RPMI8226 (cell line): Measurements from ENCODE around the gene TOMM20.
A peak's percentile ranks its signal among the peaks of the same experiment; 100 is the strongest.
"Not testable (repeated sequence)": the region's sequence is repeated elsewhere in the genome, so short reads cannot be mapped to it uniquely, and the experiment has no call there.

Experiments
- DNase-seq: peaks from one replicate; pipeline ENCODE4 v3.0.0-alpha.2; 2015

Gene TOMM20

GRCh38 chr1:235077571-235078479, 50.8 kb downstream of the TOMM20 start:
- DNase-seq = no peak

DNA sequence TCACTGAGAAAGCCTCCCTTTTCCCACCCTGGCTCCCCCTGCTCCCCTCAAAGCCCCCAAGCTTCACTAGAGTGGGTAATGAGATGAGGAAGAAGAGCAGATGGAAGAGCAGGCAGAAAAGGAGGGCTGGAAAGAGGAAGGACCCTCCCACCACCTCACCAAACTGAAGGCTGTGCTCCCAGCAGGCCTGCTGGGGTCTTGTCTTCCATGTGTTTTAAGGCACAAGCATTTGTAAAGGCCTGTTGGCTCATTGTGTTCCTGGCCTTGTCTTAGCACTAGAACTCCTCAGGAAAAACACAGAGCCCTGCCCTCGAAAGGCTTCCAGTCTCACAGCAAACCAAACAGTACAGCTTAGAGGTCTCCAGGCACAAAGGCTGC, 51.5 kb downstream of the TOMM20 start:
- no peak for DNase-seq

- no peak for DNase-seq
Observed at GRCh38 chr1:235076504-235077162, 52.0 kb downstream of the TOMM20 start.

GRCh38 chr1:235075777-235076308, 52.8 kb downstream of the TOMM20 start:
- DNase-seq = no peak

DNA sequence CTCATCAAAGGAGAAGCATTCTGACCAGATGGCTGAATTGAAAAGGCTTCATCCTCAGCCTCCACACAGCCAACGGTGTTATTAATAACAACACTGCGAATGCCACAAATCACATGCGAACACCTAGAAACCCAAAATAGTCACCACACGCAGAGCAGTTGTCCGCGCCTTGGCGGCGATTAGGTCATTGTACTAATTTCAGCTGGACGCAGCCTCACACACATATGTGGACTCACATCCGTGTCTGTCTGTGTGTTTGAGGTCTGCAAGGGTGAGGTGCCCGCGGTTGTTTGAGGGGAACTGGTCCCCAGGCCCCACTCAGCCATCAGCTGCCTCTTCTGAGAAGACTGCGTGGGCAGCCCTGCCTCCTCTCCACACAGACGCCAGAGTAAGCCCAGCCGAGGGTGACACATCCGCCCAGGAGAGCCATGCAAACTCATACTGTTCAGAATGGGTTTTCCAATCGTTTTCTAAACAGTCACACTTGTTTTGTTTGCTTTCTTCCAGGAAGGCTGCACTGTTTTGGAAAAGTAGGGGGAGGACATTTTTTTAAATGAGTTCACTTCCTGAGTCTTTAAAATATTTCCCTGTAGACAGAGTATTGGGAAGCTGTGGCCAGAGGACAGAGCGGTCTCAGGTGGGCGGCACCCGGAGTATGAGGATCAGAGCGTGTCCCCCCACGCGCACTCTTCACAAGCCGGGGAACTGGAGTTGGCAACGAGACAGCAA, 53.4 kb downstream of the TOMM20 start:
- DNase-seq = peak; percentile 85

DNA sequence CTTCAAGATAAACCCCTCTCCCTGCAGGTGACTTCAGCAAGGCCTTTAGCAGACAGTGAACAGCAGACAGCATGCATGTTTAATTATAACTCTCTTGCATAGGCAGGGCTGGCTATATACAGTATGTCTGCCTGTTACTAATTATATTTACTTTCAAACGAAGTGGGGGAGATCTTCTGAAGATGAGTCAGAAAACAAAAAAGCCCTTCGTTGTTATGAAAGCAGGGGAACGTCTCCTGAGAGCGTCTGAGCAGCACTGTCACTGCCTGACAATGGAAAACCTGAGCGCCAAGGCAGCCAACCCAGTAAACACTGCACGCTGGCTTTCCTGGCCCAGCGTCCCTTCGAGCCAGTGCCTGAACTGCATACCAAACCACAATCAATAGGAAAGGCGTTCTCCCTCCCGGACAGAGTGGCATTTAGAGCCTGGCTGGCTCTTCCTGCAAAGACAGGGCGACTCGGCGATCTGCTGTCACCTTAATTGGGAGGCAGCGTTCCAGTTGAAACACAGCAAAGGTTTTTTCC, 54.1 kb downstream of the TOMM20 start:
- peak; percentile 68 for DNase-seq

DNA sequence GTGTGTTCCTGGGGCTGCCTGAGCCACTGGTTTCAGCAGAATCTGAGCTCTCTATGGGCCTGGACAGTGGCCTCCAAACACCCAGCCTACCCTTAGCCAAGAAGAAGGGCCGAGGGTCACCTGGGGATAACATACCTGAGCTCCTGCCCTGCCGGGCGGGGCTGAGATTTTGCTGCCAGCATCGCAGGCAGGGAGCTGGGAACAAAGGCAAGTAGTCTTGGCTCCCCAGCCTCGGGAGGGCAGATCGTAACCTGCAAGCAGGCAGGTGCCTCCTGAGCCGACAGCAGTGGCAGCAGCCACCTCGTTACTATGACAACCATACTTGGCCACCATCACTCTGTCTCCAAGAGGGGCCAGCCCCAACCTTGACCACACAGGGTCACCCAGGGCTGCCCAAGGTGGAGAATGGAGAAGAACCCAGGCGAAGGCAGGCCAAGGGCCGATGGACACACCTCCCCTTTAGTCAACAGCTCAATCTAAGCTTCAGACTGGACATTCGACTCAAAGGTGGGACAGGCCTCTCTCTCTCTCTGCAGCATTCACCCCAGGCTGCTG, 54.6 kb downstream of the TOMM20 start:
- peak; percentile 52 for DNase-seq

DNA sequence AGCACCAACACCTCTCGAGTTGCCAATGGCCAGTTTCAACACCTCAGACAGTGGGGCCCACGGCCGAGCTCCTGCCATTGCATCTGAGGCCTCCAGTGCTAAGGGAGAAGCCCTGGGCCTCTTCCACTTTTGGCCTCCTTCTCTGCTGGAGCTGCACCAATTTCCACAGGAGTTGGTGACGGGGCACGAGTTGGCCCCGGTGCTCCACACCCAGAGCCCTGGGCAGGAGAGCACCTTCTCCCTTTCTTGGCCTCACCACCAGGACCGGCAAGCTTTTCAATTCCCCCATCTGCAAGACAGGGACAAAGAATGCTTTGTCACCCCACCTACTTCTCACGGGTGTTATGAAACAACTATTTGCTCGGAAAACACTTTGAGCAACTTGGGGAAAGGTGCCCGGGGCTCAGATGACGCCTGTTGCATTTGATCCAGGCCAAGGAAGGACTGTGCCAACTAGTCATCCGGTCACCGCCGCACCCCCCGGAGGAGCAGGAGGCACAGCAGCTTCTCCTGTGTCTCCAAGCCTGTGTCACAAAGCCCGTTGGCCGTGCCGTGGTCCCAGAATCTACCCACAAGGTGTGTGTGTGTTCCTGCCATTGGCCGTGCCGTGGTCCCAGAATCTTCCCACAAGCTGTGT, 55.2 kb downstream of the TOMM20 start:
- DNase-seq = no peak

DNA sequence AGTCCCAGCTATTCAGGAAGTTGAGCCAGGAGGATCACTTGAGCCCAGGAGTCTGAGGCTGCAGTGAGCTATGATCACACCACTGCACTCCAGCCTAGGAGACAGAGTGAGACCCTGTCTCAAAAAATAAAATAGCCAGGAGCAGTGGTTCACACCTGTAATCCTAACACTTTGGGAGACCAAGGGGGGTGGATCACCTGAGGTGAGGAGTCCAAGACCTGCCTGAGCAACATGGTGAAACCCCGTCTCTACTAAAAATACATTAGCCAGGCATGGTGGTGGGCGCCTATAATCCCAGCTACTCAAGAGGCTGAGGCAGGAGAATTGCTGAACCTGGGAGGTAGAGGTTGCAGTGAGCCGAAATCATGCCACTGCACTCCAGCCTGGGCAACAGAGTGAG, 56.1 kb downstream of the TOMM20 start:
- DNase-seq = not testable (repeated sequence)

DNA sequence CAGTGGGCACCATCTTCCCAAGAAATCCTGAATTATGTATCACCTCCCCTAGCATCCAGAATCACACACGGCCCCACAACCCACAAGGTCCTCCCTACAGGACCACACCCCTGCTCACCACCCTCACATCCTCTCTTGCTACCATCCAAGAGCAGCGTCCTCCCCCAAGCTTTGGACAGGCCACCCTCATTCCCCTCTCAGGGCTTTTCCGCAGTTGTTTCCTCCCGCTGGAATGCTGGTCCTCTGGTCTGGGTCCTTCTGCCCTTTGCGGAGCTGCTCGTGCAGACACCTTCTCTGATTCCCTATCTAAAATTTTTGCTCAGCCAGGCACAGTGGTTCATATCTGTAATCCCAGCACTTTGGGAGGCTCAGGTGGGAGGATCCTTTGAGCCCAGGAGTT, 56.5 kb downstream of the TOMM20 start:
- no peak for DNase-seq

- no peak for DNase-seq
Observed at GRCh38 chr1:235070819-235071218, 57.8 kb downstream of the TOMM20 start.

GRCh38 chr1:235069577-235070563, 58.8 kb downstream of the TOMM20 start:
- peak; percentile 83 for DNase-seq

DNA sequence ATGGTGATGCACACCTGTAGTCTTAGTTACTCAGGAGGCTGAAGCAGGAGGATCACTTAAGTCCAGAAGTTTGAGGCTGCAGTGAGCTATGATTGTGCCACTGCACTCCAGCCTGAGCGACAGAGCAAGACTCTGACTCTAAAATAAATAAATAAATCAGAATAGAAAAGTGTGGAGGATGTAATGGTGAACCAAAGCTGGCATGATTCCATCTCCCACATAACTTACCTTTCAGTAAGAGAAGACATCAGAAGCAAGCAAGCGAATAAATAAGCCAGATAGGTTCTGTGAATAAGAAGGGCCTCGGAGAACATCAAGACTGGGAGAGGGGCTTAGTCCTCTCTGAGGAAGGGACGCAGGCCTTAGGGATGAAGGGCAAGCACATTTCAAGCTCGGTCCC, 59.5 kb downstream of the TOMM20 start:
- no peak for DNase-seq

- DNase-seq = no peak
Observed at GRCh38 chr1:235068158-235069121, 60.2 kb downstream of the TOMM20 start.

GRCh38 chr1:235067396-235068157, 61.1 kb downstream of the TOMM20 start:
- peak; percentile 94 for DNase-seq

GRCh38 chr1:235063068-235063765, 65.4 kb downstream of the TOMM20 start:
- peak; percentile 85 for DNase-seq

- DNase-seq = no peak
Observed at GRCh38 chr1:235060607-235061470, 67.8 kb downstream of the TOMM20 start.
